Activated naive CD4-positive, alpha-beta T cell (primary cell): ENCODE measurements around the gene TFDP1.

Experiments used
- DNase-seq, 4 experiments: peaks; one replicate each; lab custom pipeline; 2025; lab: John Stamatoyannopoulos, UW

The TFDP1 gene

DNA sequence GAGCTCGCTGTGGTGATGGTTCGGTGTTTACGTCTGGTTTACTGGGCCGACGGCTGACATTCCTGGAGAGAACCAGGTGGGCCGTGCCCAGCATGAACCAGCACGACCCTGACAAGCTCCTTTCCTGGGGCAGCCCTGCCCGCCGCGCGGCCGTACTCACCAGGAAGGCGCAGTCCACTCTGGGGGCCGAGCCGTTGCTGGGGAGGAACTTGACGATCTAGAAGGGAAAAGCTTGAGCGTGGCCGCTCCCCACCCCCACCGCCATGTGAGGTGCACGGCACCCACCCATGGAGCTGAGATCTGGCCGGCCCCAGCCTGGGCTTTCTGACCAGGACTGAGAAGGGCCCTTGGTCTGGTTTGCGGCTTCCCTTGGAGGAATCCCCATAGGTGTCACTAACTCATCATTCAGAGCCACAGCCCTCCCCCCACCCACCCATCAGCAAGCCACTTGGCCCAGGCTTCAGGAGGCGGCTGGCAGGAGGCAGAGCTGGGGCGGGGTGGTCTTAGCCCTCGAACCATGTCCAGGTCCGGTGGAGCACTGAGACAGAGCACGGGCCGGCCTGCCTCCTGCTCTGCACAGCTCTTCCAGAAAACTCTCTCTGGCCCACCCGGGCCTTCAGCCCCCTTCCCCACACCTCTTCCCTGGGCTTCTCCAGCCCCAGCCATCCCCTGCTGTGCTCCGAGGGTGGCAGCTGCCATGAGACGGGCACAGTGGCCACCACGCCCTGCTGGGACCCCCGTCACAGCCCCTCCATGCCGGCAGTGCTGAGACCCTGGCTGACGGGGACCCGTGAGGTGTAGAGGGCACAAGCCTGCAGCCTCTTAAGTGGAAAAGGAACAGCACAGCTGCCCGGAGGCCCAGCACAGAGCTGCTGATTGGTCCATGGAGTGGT lies 67.2 kb downstream of the TFDP1 start:
- no peak for DNase-seq

DNA sequence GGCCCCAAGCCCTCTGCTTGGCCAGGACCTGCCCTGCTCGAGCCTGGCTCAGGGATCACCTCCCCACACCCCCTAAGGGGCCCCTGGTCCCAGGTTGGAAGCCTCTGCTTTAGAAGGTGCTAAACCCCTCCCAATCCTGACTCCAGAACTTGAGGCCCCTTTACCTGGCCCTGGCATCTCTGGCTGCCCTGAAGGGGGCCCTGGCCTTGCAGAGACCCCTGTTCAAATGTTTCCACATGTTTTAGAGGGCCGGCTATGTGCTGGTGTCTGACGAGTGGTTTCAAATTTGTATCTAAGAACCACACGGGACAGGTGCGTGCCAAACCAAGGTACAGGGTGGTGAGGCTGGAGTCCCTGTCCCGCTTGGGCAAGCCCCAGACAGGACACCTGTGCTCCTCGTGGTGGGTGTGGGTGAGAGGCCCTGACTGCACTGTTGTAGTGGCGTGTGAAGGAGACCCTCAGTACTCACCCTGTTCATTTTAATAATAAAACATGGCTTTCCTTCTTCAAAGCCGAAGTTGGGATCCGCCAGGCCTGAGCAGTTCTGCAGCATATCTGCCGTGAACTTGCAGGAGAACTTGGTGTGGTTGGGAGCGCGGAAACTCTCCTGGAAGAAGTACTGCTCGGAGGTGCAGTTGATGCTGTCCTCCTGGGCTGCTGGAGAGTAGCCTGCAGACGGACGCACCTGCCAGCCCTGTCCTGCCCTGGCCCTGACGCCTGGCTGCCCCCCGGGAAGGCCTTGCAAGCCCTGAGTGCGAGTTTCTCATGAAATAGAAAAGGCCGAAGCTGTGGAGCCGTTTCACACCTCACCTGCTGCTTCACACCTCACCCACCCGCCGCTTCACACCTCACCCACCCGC lies 68.1 kb downstream of the TFDP1 start:
- no peak for DNase-seq

DNA sequence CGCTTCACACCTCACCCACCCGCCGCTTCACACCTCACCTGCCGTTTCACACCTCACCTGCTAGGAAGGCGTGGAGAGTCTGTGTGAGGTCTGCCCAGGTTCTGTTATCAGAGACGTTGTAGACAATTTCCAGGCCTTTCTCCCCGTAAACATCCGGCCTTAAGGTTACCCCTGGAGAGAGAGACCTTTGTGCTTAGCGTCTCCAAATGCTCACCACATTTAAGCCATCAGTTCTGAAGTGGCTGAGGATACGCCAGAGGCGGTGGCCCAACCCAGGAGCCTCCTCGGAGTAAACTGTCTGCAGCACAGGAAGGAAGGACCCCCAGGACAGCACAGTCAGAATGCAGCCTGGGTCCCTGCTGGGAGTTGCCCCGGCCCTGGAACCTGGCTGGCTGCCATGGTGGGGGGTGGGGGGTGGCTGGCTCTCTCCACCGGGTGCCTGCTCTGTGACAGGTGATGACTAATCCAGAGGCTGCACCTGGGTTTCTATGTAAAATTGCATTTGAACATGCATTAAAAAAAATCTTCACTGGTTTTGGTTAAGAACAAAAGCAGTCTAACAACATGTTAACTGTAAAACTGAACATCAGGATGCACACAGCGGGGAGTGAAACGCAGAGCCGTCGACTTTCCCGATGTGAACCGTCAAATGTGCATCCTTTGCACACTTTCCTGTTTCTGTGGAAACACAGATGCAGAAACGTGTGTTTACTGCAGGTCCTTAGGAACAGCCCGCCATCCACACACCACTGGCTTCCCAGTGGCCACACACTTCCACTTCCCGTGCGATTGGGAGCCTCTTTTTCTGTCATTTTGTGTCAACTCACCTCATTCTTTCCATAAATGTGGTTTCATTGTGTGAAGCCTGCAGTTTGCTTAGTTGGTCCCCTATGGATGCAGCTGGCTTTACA lies 69.0 kb downstream of the TFDP1 start:
- DNase-seq = no peak

- DNase-seq = no peak
Observed at GRCh38 chr13:113654175-113654560, 69.6 kb downstream of the TFDP1 start.

- DNase-seq = no peak
Observed at GRCh38 chr13:113654591-113655345, 70.2 kb downstream of the TFDP1 start.

- DNase-seq = no peak
Observed at GRCh38 chr13:113655346-113656002, 70.9 kb downstream of the TFDP1 start.

DNA sequence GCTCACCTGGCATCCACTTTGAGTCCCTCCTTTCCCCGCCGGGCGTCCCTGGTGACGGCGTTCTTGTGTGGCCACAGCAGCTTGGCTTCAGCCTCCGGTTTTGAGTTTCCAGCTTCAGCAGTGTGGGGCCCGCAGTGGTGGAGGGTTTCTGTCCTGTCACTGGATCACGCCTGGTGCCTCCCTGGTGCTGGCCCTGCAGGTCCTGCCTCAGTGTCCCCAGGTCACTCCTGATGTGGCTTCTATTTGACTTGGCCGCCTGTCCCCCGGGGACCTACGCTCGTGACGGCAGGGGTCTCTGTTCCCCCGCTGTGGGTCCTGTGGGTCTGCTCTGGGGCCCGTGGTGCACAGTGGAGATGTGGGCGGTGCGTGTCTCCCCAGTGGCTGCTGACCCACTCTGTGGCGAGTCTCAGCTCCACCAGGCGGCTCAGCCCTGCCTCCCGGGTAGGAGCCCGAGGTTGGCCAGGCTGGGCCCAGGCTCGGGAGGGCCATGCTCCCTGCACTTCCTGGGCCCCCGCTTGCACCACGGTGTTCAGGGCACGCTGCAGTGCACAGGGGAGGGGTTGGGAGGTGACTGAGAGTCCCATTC lies 71.5 kb downstream of the TFDP1 start:
- no peak for DNase-seq

DNA sequence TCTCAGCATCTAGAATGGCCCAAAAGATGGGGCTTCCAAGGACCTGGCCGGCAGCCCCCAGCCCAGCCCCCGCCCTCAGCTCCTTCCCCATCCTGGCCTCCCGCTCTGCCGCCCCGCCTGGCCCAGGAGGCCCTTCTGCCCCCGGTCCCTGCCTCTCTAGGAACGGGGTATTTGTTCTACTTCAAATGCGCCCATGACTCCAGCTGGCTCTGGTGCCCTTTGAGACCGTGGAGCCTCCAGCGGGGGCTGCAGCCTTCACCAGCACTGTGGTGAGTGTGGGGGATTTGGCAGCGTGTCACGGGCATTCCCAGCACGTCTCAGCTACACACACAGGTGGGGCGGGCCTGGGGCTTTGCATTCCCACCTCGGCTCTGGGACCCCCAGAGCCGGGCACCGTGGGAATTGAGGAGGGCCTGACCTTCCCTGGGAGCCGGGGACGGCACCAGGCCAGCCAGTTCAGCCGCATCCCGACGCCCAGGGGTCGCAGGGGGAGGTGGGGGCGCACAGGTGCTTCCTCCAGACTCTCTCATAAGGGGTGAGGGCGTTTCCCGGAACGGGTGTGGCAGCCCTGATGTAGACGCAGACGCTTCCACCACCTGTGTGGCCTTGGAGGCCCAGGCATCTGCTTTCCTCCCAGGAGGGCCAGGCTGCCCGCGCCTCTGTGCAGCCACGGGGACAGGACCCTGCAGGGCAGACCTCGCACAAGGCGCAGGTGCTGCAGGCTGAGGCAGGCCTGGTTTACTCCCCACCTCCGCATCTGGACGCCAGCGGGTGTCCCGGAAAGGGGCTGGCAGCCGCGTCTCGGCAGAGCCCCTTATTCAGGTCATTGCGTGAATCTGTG lies 72.5 kb downstream of the TFDP1 start:
- DNase-seq = no peak

DNA sequence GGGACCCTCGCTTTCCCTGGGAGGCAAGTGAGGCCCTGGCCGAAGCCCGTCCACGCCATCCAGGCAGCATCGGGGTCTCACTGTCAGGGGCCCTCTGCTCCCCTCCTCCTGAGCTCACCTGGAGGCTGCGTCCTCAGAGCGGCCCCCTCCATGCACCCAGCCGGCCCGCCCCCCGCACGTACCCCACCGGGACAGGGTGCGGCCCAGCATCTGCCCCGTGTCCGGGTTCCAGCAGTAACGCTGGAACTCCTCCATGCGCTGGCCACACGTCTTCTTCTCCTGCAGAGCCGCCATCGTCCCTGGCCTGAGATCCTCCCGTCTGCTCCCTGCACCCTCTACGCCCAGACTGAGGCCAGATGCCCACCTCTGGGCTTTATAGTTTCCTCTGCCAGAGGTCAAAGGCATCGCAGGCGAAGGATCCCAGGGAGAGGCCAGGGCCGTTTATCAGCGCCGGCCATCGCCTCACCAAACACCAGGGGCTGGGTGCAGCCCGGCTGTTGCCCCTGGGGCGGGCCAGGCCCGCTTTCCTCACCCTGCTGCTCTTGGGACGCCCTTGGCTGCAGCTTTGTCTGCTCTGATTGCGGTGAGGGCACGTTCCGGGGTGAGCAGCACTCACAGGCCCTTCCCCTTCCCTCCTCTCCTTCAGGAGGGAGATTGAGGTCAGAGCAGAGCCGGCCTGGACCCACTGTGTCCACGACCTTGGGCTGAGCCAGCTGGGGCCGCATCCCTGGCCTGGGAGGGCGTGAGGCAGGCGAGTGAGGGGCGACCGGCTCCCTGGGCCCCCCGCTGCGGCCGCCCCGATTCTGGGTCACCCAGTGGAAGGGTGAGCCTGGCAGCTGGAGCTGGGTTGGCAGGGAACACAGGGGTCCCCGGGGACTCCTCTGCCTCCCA lies 73.5 kb downstream of the TFDP1 start, which contains the start of gene ATP4B:
Gene ATP4B (minus strand): TSS at position 348 of the 891 bp plus-strand sequence. CDS start 54 bp downstream, at position 294.
- no peak for DNase-seq

DNA sequence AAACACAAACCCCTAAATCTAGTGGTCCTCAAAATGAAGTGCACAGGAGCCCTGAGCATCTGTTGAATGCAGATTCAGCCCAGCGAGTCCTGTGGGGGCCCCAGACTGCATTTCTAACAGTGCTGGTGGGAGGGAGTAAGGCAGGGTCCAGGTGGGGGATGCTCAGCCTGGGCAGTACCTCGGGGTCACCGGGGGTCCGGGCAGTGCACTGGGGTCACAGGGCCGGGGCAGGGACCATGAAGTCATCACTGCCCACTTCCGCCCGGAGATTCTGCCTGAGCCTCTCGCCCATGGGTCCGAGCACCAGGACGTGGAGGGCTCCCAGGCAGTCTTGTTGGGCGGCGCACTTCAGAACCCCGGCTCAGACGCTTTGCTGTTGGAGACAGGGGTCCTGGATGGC lies 74.3 kb downstream of the TFDP1 start:
- DNase-seq = no peak

DNA sequence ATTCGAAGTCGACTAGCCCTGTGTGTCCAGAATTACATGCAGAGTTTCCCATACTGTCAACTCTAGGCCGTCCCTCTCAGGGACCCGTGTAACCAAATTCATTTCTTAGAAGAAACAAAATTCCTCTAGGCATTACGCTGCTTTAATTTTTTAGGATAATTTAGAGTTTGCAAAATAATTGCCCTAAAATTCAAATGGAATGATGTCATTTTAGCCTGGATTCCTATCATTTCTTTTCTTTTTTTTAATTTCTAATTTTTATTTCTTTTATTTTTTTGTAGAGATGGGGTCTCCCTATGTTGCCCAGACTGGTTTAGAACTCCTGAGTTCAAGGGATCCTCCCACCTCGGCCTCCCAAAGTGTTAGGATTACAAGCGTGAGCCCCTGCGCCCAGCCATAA lies 74.8 kb downstream of the TFDP1 start:
- no peak for DNase-seq

- no peak for DNase-seq
Observed at GRCh38 chr13:113660066-113660465, 75.5 kb downstream of the TFDP1 start.

DNA sequence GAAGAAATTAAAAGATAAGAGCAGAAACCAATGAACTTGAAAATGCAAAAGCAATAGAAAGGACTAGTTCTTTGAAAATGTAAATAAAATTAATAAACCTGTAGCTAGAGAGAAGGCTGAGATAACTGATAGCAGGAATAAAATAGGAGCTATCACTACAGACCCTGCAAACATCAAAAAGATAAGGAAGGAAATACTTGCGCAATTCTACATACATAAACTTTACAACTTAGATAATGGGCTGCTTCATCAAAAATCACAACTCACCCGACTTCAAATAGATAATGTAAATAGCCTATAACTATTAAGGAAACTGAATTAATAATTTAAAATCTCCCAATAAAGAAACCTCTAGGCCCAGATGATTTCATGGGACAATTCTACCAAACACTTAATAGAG lies 77.0 kb downstream of the TFDP1 start:
- no peak for DNase-seq

- no peak for DNase-seq
Observed at GRCh38 chr13:113663934-113664333, 79.4 kb downstream of the TFDP1 start.

DNA sequence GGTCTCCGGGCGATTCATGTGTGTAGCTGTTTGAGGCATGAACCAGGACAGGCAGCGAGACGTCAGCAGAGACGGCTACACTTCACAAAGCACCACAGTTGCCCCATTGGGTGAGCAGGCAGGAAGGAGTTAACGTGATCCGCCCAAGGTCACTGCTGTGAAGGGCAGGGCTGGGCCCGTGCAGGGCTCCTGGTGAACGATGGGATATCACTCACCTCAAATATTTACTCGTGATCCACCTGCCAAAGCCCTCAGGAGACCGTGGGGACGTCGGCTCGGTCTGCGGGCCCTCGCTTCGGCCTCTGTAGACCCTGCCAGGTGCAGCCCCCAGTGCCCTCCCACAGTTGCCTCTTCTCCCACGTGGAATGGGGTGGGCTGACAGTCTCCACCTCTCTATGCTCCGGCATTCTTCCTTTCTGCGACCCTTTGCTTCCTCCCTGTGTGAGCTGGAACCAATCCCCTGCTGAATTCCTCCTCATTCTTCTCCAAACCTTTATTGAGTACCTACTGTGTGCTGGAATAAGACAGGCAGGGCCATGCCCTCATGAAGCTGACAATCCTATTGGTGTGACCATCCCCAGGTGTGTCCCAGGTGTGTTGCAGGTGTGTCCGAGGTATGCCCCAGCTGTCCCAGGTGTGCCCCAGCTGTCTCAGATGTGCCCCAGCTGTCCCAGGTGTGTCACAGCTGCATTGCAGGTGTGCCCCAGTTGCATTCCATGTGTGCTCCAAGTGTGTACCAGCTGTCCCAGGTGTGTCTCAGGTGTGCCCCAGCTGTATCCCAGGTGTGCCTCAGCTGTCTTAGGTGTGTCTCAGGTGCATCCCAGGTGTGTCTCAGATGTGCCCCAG lies 80.4 kb downstream of the TFDP1 start:
- DNase-seq = no peak

- no peak for DNase-seq
Observed at GRCh38 chr13:113665597-113666328, 81.2 kb downstream of the TFDP1 start.

GRCh38 chr13:113666329-113666670 lies 81.7 kb downstream of the TFDP1 start:
- no peak for DNase-seq
